Smooth muscle cell (in vitro differentiated cells): Measurements from ENCODE around the gene TPRG1L. TPM values are rescaled to one million over a fixed set of nuclear protein-coding genes. Genes with fewer than 3 reads are reported as not detected.

Source experiments
- DNase-seq: peaks from one replicate; lab custom pipeline; 2025; ENCODE audit not compliant: unreplicated experiment; lab: John Stamatoyannopoulos, UW
- H2AFZ ChIP-seq: fragments of 200-600 bp; sonication (generic); 2 replicates; pipeline ENCODE4 v1.6.0; 2016; ENCODE audit warnings: antibody characterized with exemption, low read depth, mild to moderate bottlenecking
- H3F3A ChIP-seq: fragments of 200-600 bp; sonication (generic); 2 replicates; pipeline ENCODE4 v1.6.0; 2017; ENCODE audit warnings: antibody characterized with exemption, low read depth
- H3K27ac ChIP-seq: fragments of 200-600 bp; sonication (generic); 2 replicates; pipeline ENCODE4 v1.5.1; 2016; ENCODE audit warnings: low read depth, mild to moderate bottlenecking
- H3K27me3 ChIP-seq: fragments of 200-600 bp; sonication (generic); 2 replicates; pipeline ENCODE4 v1.6.1; 2016; ENCODE audit warnings: low read depth, mild to moderate bottlenecking
- H3K36me3 ChIP-seq: fragments of 200-600 bp; sonication (generic); 2 replicates; pipeline ENCODE4 v1.5.1; 2016; ENCODE audit warnings: low read depth
- H3K4me1 ChIP-seq: fragments of 200-600 bp; sonication (generic); 2 replicates; pipeline ENCODE4 v1.5.1; 2016; ENCODE audit warnings: low read depth
- H3K4me2 ChIP-seq: fragments of 200-600 bp; sonication (generic); 2 replicates; pipeline ENCODE4 v1.6.0; 2016; ENCODE audit warnings: mild to moderate bottlenecking
- H3K4me3 ChIP-seq: fragments of 200-600 bp; sonication (generic); 2 replicates; pipeline ENCODE4 v1.5.1; 2016; ENCODE audit warnings: mild to moderate bottlenecking
- H3K79me2 ChIP-seq: fragments of 200-600 bp; sonication (generic); 2 replicates; pipeline ENCODE4 v1.6.0; 2016; ENCODE audit warnings: low read depth, mild to moderate bottlenecking
- H3K9ac ChIP-seq: fragments of 200-600 bp; sonication (generic); 2 replicates; pipeline ENCODE4 v1.6.0; 2016; ENCODE audit warnings: low read depth
- H3K9me3 ChIP-seq: fragments of 200-600 bp; sonication (generic); replicated peaks from 2 replicates; pipeline ENCODE4 v1.5.1; 2016; ENCODE audit warnings: low read depth
- H4K20me1 ChIP-seq: fragments of 200-600 bp; sonication (generic); 2 replicates; pipeline ENCODE4 v1.6.0; 2016; ENCODE audit warnings: low read depth
- WGBS: methylation state at CpG from one replicate; pipeline ENCODE4 v1.1.7; 2016; ENCODE audit warnings: low lambda C conversion rate; 5-methylcytosine and 5-hydroxymethylcytosine counted together
- polyA plus RNA-seq: library from polyadenylated mRNA; unstranded; fragments of >200 nt; fragmentation: Nextera tagmentation; extraction: Ambion mirVana; gene quantifications from 2 replicates; pipeline ENCODE4 v1.2.1, GENCODE V29; 2016
- total RNA-seq: library from RNA; depleted of rRNA; stranded (reverse); fragments of >200 nt; gene quantifications from 2 replicates; pipeline ENCODE4 v1.2.3, GENCODE V29; 2014
- TF ChIP-seq, protein P1 (sequence below): fragments of 200-600 bp; sonication (generic); IDR thresholded peaks from 2 replicates; pipeline ENCODE4 v1.5.1; 2017; ENCODE audit warnings: borderline replicate concordance, mild to moderate bottlenecking, antibody characterized with exemption; ENCODE audit not compliant: insufficient read depth, poor library complexity, severe bottlenecking

TPRG1L gene
- total and polyA plus RNA-seq, 2 experiments from 2014 or later, result 20.7 to 35.0 TPM

- Histone ChIP-seq H3K36me3 (no peaks in the 10 kb centered on the region), H3K9ac (no peak overlapping the region), H2AFZ (no peak overlapping the region), H3K4me1 (no peaks in the 10 kb centered on the region), H3K4me3 (no peak overlapping the region), H3K9me3 (no peaks in the 10 kb centered on the region), H3K4me2 (no peak overlapping the region), H3F3A (no peaks in the 10 kb centered on the region), H3K79me2 (no peaks in the 10 kb centered on the region), H4K20me1 (no peaks in the 10 kb centered on the region), H3K27ac (no peak overlapping the region), H3K27me3 (no peaks in the 10 kb centered on the region)
- DNase-seq, result no peak
- TF ChIP-seq, protein P1, sequence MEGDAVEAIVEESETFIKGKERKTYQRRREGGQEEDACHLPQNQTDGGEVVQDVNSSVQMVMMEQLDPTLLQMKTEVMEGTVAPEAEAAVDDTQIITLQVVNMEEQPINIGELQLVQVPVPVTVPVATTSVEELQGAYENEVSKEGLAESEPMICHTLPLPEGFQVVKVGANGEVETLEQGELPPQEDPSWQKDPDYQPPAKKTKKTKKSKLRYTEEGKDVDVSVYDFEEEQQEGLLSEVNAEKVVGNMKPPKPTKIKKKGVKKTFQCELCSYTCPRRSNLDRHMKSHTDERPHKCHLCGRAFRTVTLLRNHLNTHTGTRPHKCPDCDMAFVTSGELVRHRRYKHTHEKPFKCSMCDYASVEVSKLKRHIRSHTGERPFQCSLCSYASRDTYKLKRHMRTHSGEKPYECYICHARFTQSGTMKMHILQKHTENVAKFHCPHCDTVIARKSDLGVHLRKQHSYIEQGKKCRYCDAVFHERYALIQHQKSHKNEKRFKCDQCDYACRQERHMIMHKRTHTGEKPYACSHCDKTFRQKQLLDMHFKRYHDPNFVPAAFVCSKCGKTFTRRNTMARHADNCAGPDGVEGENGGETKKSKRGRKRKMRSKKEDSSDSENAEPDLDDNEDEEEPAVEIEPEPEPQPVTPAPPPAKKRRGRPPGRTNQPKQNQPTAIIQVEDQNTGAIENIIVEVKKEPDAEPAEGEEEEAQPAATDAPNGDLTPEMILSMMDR, result no peak
- WGBS, result 96% methylated on average over 22 of the region's 22 CpGs
Observed at GRCh38 chr1:3634059-3634800, 9.4 kb downstream of the TPRG1L start.

DNA sequence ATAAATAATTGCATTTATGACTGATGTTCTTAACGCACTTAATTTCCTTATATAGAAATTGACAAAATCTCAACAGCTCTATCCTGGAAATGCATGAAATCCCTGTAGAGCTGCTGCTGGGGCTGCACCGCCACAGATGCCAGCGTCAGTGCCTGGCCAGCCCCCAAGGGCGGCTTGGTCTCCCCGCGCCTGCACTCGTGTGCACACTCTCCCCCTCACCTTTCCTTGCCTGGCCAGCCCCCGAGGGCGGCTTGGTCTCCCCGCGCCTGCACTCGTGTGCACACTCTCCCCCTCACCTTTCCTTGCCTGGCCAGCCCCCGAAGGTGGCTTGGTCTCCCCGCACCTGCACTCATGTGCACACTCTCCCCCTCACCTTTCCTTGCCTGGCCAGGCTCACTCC is 11.3 kb downstream of the TPRG1L start:
- no peak for DNase-seq
- TF ChIP-seq, protein P1, result no peak
- over 99% methylated on average over 14 of the region's 14 CpGs for WGBS
- no peaks in the 10 kb centered on the region for H3F3A ChIP-seq
- no peaks in the 10 kb centered on the region for H3K4me1 ChIP-seq
- no peaks in the 10 kb centered on the region for H3K27me3 ChIP-seq
- H3K9ac ChIP-seq, result no peak overlapping the region
- no peaks in the 10 kb centered on the region for H4K20me1 ChIP-seq
- H3K9me3 ChIP-seq, result no peaks in the 10 kb centered on the region
- no peaks in the 10 kb centered on the region for H3K79me2 ChIP-seq
- H3K36me3 ChIP-seq, result no peaks in the 10 kb centered on the region
- H3K27ac ChIP-seq, result no peak overlapping the region
- no peak overlapping the region for H2AFZ ChIP-seq
- H3K4me3 ChIP-seq, result no peak overlapping the region
- no peak overlapping the region for H3K4me2 ChIP-seq

GRCh38 chr1:3636531-3636930 is 11.7 kb downstream of the TPRG1L start:
- Histone ChIP-seq H3K4me2 (no peak overlapping the region), H3K9me3 (no peaks in the 10 kb centered on the region), H3K36me3 (no peaks in the 10 kb centered on the region), H3K27ac (no peak overlapping the region), H3K4me1 (no peaks in the 10 kb centered on the region), H4K20me1 (no peaks in the 10 kb centered on the region), H3K27me3 (no peaks in the 10 kb centered on the region), H3K4me3 (no peak overlapping the region), H3K79me2 (no peaks in the 10 kb centered on the region), H2AFZ (no peak overlapping the region), H3K9ac (no peak overlapping the region), H3F3A (no peaks in the 10 kb centered on the region)
- WGBS, result 99% methylated on average over 11 of the region's 11 CpGs
- no peak for DNase-seq
- TF ChIP-seq, protein P1, result no peak

DNA sequence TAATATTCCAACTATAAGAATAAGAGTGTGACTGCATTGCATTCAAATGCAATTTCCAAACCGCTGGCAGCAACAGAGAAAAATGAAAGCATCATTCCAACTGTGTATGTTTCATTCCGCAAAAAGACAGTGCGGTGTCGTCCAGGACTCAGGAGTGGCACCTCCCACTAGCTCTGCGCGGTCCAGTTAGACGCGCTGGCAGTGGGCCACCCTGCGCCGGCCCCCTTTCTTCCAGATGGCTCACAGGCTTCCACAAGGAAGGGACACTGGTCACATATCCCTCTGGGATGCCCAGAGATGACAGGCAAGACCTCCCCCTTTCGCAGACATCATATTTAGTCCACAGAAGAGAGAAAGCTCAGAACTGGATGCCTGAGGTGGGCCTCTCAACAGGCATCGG is 13.2 kb downstream of the TPRG1L start:
- no peak for DNase-seq
- Histone ChIP-seq H3K27ac (no peak overlapping the region), H3K27me3 (no peaks in the 10 kb centered on the region), H3K79me2 (no peaks in the 10 kb centered on the region), H2AFZ (no peak overlapping the region), H4K20me1 (no peaks in the 10 kb centered on the region), H3K4me2 (no peak overlapping the region), H3K36me3 (no peaks in the 10 kb centered on the region), H3K9me3 (no peaks in the 10 kb centered on the region), H3K4me3 (no peak overlapping the region), H3K9ac (no peak overlapping the region), H3K4me1 (no peaks in the 10 kb centered on the region), H3F3A (no peaks in the 10 kb centered on the region)
- TF ChIP-seq, protein P1, result no peak
- 89% methylated on average over 12 of the region's 12 CpGs for WGBS
